K562 (cell line): ENCODE measurements around the gene GNAL. TPM values are rescaled to one million over a fixed set of nuclear protein-coding genes. Genes with fewer than 3 reads are reported as not detected.

Experiments used
- ATAC-seq: fragments of 200-7000 bp; cut with Tn5 transposase; 3 replicates; pipeline ENCODE4 v1.9.1; 2020; ENCODE audit warnings: moderate library complexity
- BruUV-seq: library from RNA; stranded (reverse); fragments of 400-500 nt; replicated peaks from 2 replicates; lab custom pipeline; 2021; lab: Mats Ljungman, UMichigan
- CTCF ChIA-PET: fragments of 300-600 bp; formaldehyde crosslinking; extraction: SDS; loops from one replicate; lab custom pipeline; 2021; ENCODE audit warnings: low intra/inter-chr PET ratio; lab: Yijun Ruan, JAX
- POLR2A ChIA-PET: fragments of 300-600, 350-650 bp; sonication (Branson Sonifier 250); formaldehyde crosslinking; extraction: SDS; loops from one replicate; lab custom pipeline; 2021; ENCODE audit warnings: antibody characterized with exemption, inconsistent platforms; lab: Yijun Ruan, JAX
- DNase-seq, 4 experiments: peaks; one replicate each; pipeline versions ENCODE4 v3.0.0 to v3.0.0-alpha.2; 2011 to 2018; ENCODE audit warnings: low spot score in 3 of 4, mixed read lengths in 3 of 4; ENCODE audit errors: extremely low read depth in 1 of 4
- FAIRE-seq: peaks from 2 replicates; lab custom pipeline; 2011; peaks lifted over from hg19 to GRCh38; lab: Jason Lieb, UNC
- H2AFZ ChIP-seq: 2 replicates; pipeline ENCODE4 v1.6.0; 2011; ENCODE audit warnings: low read depth, low read length, control low read depth, inconsistent platforms
- H3K27ac ChIP-seq: fragments of 200-600 bp; 3 replicates; pipeline ENCODE4 v1.8.0; 2011; ENCODE audit warnings: low read depth, mild to moderate bottlenecking, control low read depth, inconsistent platforms, low read length, moderate library complexity, mixed read lengths; ENCODE audit errors: extremely low read depth
- H3K27me3 ChIP-seq, 2 experiments: fragments of 300-600 bp in 1 of 2; 2 replicates in 1 of 2; 3 replicates in 1 of 2; pipeline versions ENCODE4 v1.6.0 to v1.8.0; 2011; ENCODE audit warnings: inconsistent platforms in 2 of 2, low read length in 2 of 2, mild to moderate bottlenecking in 1 of 2, mixed read lengths in 1 of 2, moderate library complexity in 1 of 2; ENCODE audit not compliant: control insufficient read depth in 2 of 2, insufficient read depth in 2 of 2
- H3K36me3 ChIP-seq: fragments of 300-600 bp; 3 replicates; pipeline ENCODE4 v1.8.0; 2011; ENCODE audit warnings: mild to moderate bottlenecking, low read length, inconsistent platforms; ENCODE audit not compliant: control insufficient read depth, insufficient read depth
- H3K4me1 ChIP-seq, 2 experiments: fragments of 200-600 bp in 1 of 2; replicated peaks in 1 of 2; 2 replicates in 1 of 2; 3 replicates in 1 of 2; pipeline versions ENCODE4 v1.5.1 to v1.8.0; 2011; ENCODE audit warnings: inconsistent platforms in 2 of 2, low read length in 2 of 2, mild to moderate bottlenecking in 1 of 2, mixed read lengths in 1 of 2, moderate library complexity in 1 of 2; ENCODE audit not compliant: control insufficient read depth in 2 of 2, insufficient read depth in 2 of 2
- H3K4me2 ChIP-seq: 2 replicates; pipeline ENCODE4 v1.6.1; 2011; ENCODE audit warnings: low read length, control low read depth, inconsistent platforms, mixed read lengths; ENCODE audit not compliant: insufficient read depth
- H3K4me3 ChIP-seq: fragments of 200-600 bp; sonication (generic), shearing (Covaris generic); 2 replicates; pipeline ENCODE4 v1.5.1; 2016; ENCODE audit warnings: control low read depth, inconsistent platforms
- H3K79me2 ChIP-seq: fragments of 200-600 bp; 3 replicates; pipeline ENCODE4 v1.8.0; 2011; ENCODE audit warnings: low read length, inconsistent platforms; ENCODE audit not compliant: control insufficient read depth, insufficient read depth
- H3K9ac ChIP-seq, 2 experiments: 2 replicates each; pipeline versions ENCODE4 v1.6.0 to v1.6.1; 2011; ENCODE audit warnings: low read depth in 2 of 2, low read length in 2 of 2, control low read depth in 1 of 2, inconsistent platforms in 1 of 2, mild to moderate bottlenecking in 1 of 2, mixed read lengths in 1 of 2; ENCODE audit not compliant: insufficient read depth in 1 of 2
- H3K9me1 ChIP-seq: one replicate; pipeline ENCODE4 v1.6.0; 2011; ENCODE audit warnings: inconsistent platforms, mild to moderate bottlenecking, low read length, moderate library complexity; ENCODE audit not compliant: control insufficient read depth, insufficient read depth
- H3K9me3 ChIP-seq: replicated peaks from 2 replicates; pipeline ENCODE4 v1.5.1; 2011; ENCODE audit warnings: low read depth, low read length, inconsistent platforms; ENCODE audit not compliant: control insufficient read depth, insufficient read depth
- H4K20me1 ChIP-seq: replicated peaks from 2 replicates; pipeline ENCODE4 v1.6.1; 2011; ENCODE audit warnings: low read length, inconsistent platforms, mixed read lengths; ENCODE audit not compliant: control insufficient read depth, insufficient read depth
- C11orf30 ChIP-seq: fragments of 450-650 bp; IDR thresholded peaks from 2 replicates; pipeline ENCODE4 v1.6.1; 2016; ENCODE audit warnings: low read depth, mild to moderate bottlenecking
- CHD1 ChIP-seq: fragments of 200-600 bp; sonication (generic); IDR thresholded peaks from one replicate; pipeline ENCODE4 v1.6.1; 2012; ENCODE audit warnings: mild to moderate bottlenecking, moderate library complexity, low read length, inconsistent platforms
- CTBP1 ChIP-seq: fragments of 450-650 bp; IDR thresholded peaks from 2 replicates; pipeline ENCODE4 v1.6.1; 2016; ENCODE audit warnings: borderline replicate concordance
- DACH1 ChIP-seq: fragments of 450-650 bp; IDR thresholded peaks from 2 replicates; pipeline ENCODE4 v1.6.1; 2018; ENCODE audit not compliant: partially characterized antibody
- E2F3 ChIP-seq: fragments of 250-450 bp; sonication (Bioruptor Pico); IDR thresholded peaks from 2 replicates; pipeline ENCODE4 v1.4.0; 2020; ENCODE audit warnings: mild to moderate bottlenecking
- E2F6 ChIP-seq, 2 experiments: IDR thresholded peaks; 2 replicates each; pipeline ENCODE4 v1.6.1; 2011; ENCODE audit warnings: borderline replicate concordance in 1 of 2, control low read depth in 1 of 2, low read depth in 1 of 2, low read length in 1 of 2, mild to moderate bottlenecking in 1 of 2, mixed read lengths in 1 of 2, moderate library complexity in 1 of 2; ENCODE audit not compliant: insufficient read depth in 1 of 2, insufficient read length in 1 of 2, poor library complexity in 1 of 2, severe bottlenecking in 1 of 2; ENCODE audit errors: extremely low read depth in 1 of 2
- MTA1 ChIP-seq: fragments of 450-650 bp; IDR thresholded peaks from 2 replicates; pipeline ENCODE4 v1.6.1; 2017; ENCODE audit warnings: borderline replicate concordance
- PTRF ChIP-seq: fragments of 450-650 bp; IDR thresholded peaks from 2 replicates; pipeline ENCODE4 v1.6.1; 2016; ENCODE audit warnings: mild to moderate bottlenecking, missing genetic modification characterization, missing compliant biosample characterization
- SRF ChIP-seq, 2 experiments: fragments of 250-450, 450-650 bp in 1 of 2; sonication (Bioruptor Pico) in 1 of 2; sonication (generic) in 1 of 2; formaldehyde crosslinking; IDR thresholded peaks; 2 replicates each; pipeline versions ENCODE4 v1.5.0 to v1.5.1; 2020 to 2022; ENCODE audit warnings: mild to moderate bottlenecking in 1 of 2, missing genetic modification reagents in 1 of 2
- ZNF354B ChIP-seq: fragments of 250-450 bp; sonication (Bioruptor Pico); IDR thresholded peaks from 2 replicates; pipeline ENCODE4 v1.4.0; 2020
- ZNF431 ChIP-seq: sonication (generic); formaldehyde crosslinking; IDR thresholded peaks from 2 replicates; pipeline ENCODE4 v1.8.0; 2022; ENCODE audit warnings: mild to moderate bottlenecking, missing genetic modification reagents
- ZNF445 ChIP-seq: fragments of 250-450 bp; sonication (Bioruptor Pico); IDR thresholded peaks from 2 replicates; pipeline ENCODE4 v1.4.0; 2020; ENCODE audit warnings: low read depth, mild to moderate bottlenecking, moderate library complexity
- WGBS: fragments of 100-300 bp; shearing (Covaris generic); methylation state at CpG from one replicate; pipeline ENCODE4 v1.1.6; 2016; ENCODE audit warnings: low coverage, mixed read lengths; ENCODE audit not compliant: insufficient coverage; ENCODE audit errors: missing lambda C conversion rate; 5-methylcytosine and 5-hydroxymethylcytosine counted together
- in situ Hi-C: fragments of 300-500 bp; cut with MboI; formaldehyde crosslinking; loops from 4 replicates; pipeline ENCODE4 v1.15.0; 2018; ENCODE audit warnings: inconsistent platforms, mixed read lengths
- intact Hi-C: fragments of 100-400 bp; cut with micrococcal nuclease; formaldehyde crosslinking; loops from 2 replicates; pipeline ENCODE4 v1.14.2; 2022
- polyA plus RNA-seq, 8 experiments: library from polyadenylated mRNA; depleted of rRNA in 4 of 8; stranded (reverse) in 5 of 8; unstranded in 3 of 8; fragments of >200 nt; fragmentation: Nextera tagmentation in 2 of 8; fragmentation: Illumina TruSeq in 1 of 8; extraction: Ambion mirVana in 2 of 8; extraction: Trizol in 1 of 8; gene quantifications; 2 replicates each; pipeline versions ENCODE4 v1.2.1 to v1.2.3, GENCODE V29; 2011 to 2014; ENCODE audit warnings: inconsistent platforms in 1 of 8, missing spikeins in 1 of 8
- total RNA-seq, 7 experiments: library from RNA; depleted of rRNA in 6 of 7; stranded (reverse); fragments of >200 nt in 6 of 7; fragmentation: Illumina TruSeq in 2 of 7; extraction: Trizol in 2 of 7; gene quantifications; 2 replicates each; pipeline versions ENCODE4 v1.2.1 to v1.2.3, GENCODE V29; 2011 to 2021; ENCODE audit warnings: low replicate concordance in 1 of 7
- TF ChIP-seq, protein P1 (sequence below): fragments of 250-450 bp; sonication (Bioruptor Pico); IDR thresholded peaks from 2 replicates; pipeline ENCODE4 v1.4.0; 2020; ENCODE audit warnings: mild to moderate bottlenecking
- TF ChIP-seq, protein P2 (sequence below): IDR thresholded peaks from 2 replicates; pipeline ENCODE4 v1.6.1; 2016; ENCODE audit warnings: missing genetic modification characterization, missing compliant biosample characterization
- TF ChIP-seq, protein P3 (sequence below): sonication (generic); formaldehyde crosslinking; IDR thresholded peaks from 2 replicates; pipeline ENCODE4 v1.8.1; 2023; ENCODE audit warnings: mild to moderate bottlenecking, missing genetic modification reagents, moderate library complexity

The GNAL gene
- total and polyA plus RNA-seq, 9 of the 15 experiments (the other 6 are each of a cell fraction or from before 2014, with no cell fraction given): under 0.01 to 0.10 (median 0.01) TPM; not detected in 5

DNA sequence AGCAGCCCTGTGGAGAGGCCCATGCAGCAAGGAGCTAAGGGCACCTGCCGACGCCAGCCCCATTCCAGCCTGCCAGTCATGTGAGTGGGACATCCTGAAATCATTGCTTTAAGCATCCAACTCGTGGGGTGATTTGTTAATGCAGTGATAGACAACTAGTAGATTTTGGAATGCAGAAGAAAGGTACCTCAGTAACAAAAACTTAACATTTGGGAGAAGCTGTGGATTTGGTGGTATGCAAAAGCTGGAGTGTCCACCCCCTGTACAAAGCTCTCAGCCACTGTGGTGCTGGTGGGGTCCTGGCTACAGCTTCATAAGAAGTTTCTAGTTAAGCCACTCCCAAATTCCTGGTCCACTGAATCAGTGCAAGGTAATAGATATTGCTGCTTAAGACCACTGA lies 37.2 kb upstream of the GNAL start (continued):
- TF ChIP-seq, protein P1, sequence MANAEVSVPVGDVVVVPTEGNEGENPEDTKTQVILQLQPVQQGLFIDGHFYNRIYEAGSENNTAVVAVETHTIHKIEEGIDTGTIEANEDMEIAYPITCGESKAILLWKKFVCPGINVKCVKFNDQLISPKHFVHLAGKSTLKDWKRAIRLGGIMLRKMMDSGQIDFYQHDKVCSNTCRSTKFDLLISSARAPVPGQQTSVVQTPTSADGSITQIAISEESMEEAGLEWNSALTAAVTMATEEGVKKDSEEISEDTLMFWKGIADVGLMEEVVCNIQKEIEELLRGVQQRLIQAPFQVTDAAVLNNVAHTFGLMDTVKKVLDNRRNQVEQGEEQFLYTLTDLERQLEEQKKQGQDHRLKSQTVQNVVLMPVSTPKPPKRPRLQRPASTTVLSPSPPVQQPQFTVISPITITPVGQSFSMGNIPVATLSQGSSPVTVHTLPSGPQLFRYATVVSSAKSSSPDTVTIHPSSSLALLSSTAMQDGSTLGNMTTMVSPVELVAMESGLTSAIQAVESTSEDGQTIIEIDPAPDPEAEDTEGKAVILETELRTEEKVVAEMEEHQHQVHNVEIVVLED (CRISPR knock-in tag): no peak

- ATAC-seq: no peak
- ChIA-PET CTCF (interaction anchor here (1.0 kb wide), 1 partner anchor 386 kb away, joined by 3 read pairs; no protein-coding TSS in a partner anchor), POLR2A (interaction anchor here (0.6 kb wide), 2 partner anchors 100 to 722 kb away, joined by 3 read pairs; no protein-coding TSS in a partner anchor)
- Histone ChIP-seq H3K4me1 (no peaks in the 10 kb centered on the region), H3K9me1 (no peaks in the 10 kb centered on the region), H3K36me3 (no peaks in the 10 kb centered on the region), H3K9ac (no peak overlapping the region), H3K27me3 (peaks cover 11 to 33% of the 10 kb centered on the region in 2 experiments; a peak in 3 of 5 replicates), H3K9me3 (no peaks in the 10 kb centered on the region), H4K20me1 (no peaks in the 10 kb centered on the region), H2AFZ (no peak overlapping the region), H3K27ac (no peak overlapping the region), H3K79me2 (no peaks in the 10 kb centered on the region), H3K4me3 (no peak overlapping the region), H3K4me2 (no peak overlapping the region)
- FAIRE-seq: no peak
- 2% methylated on average over 10 of the region's 10 CpGs for WGBS
- BruUV-seq: no TSS peak
- intact Hi-C loops (loop anchor here (10.0 kb wide), 1 partner anchor 381 kb away; no protein-coding TSS in a partner anchor), in situ Hi-C loops (loop anchor here (5.0 to 10.0 kb wide), 3 partner anchors 79 to 591 kb away; no protein-coding TSS in a partner anchor)
- TF ChIP-seq E2F6 (IDR thresholded peaks at IDR 0.05; ENCODE audit: borderline replicate concordance in 1 of 2, extremely low read depth in 1 of 2, insufficient read depth in 1 of 2, insufficient read length in 1 of 2, low read depth in 1 of 2, low read length in 1 of 2, poor library complexity in 1 of 2, severe bottlenecking in 1 of 2) (no peak), CTBP1 (no peak), ZNF445 (CRISPR knock-in tag) (no peak), DACH1 (no peak), SRF (CRISPR knock-in tag; IDR thresholded peaks at IDR 0.05) (no peak), E2F3 (CRISPR knock-in tag) (no peak), CHD1 (no peak), C11orf30 (no peak), ZNF354B (no peak), MTA1 (no peak), ZNF431 (CRISPR knock-in tag) (no peak), PTRF (no peak)
- TF ChIP-seq, protein P2, sequence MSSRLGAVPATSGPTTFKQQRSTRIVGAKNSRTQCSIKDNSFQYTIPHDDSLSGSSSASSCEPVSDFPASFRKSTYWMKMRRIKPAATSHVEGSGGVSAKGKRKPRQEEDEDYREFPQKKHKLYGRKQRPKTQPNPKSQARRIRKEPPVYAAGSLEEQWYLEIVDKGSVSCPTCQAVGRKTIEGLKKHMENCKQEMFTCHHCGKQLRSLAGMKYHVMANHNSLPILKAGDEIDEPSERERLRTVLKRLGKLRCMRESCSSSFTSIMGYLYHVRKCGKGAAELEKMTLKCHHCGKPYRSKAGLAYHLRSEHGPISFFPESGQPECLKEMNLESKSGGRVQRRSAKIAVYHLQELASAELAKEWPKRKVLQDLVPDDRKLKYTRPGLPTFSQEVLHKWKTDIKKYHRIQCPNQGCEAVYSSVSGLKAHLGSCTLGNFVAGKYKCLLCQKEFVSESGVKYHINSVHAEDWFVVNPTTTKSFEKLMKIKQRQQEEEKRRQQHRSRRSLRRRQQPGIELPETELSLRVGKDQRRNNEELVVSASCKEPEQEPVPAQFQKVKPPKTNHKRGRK: no peak
- TF ChIP-seq, protein P3, sequence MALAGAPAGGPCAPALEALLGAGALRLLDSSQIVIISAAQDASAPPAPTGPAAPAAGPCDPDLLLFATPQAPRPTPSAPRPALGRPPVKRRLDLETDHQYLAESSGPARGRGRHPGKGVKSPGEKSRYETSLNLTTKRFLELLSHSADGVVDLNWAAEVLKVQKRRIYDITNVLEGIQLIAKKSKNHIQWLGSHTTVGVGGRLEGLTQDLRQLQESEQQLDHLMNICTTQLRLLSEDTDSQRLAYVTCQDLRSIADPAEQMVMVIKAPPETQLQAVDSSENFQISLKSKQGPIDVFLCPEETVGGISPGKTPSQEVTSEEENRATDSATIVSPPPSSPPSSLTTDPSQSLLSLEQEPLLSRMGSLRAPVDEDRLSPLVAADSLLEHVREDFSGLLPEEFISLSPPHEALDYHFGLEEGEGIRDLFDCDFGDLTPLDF (CRISPR knock-in tag): no peak
- no peak for DNase-seq
Measured at GRCh38 chr18:11653521-11653920, 35.5 kb upstream of the GNAL start.
